Body of pancreas (tissue), 4 donors: ENCODE data around the gene TERB1. TPM values are rescaled to one million over a fixed set of nuclear protein-coding genes. Genes with fewer than 3 reads are reported as not detected.

Experiments used
- ATAC-seq: fragments of 150-250 bp; one replicate; pipeline ENCODE4 v1.9.1; 2016
- DNase-seq, 4 donors: peaks; one replicate each; pipeline ENCODE4 v3.0.0-alpha.2; 2019
- H3K27ac ChIP-seq, 4 donors: fragments of 200-600 bp; sonication (generic); 1 replicate in 3 of 4; 2 replicates in 1 of 4; pipeline versions ENCODE4 v1.5.1 to v1.6.1; 2016 to 2019; ENCODE audit warnings: mild to moderate bottlenecking in 1 of 4, mixed read lengths in 1 of 4, moderate library complexity in 1 of 4
- H3K27me3 ChIP-seq, 2 donors: fragments of 200-600 bp; sonication (generic); one replicate each; pipeline ENCODE4 v1.6.0; 2016; ENCODE audit warnings: mild to moderate bottlenecking in 1 of 2
- H3K36me3 ChIP-seq, 2 donors: fragments of 200-600 bp; sonication (generic); replicated peaks in 1 of 2; 2 replicates each; pipeline ENCODE4 v1.5.1; 2016; ENCODE audit warnings: low read depth in 2 of 2; ENCODE audit not compliant: insufficient read depth in 1 of 2
- H3K4me1 ChIP-seq: fragments of 200-600 bp; sonication (generic); one replicate; pipeline ENCODE4 v1.6.0; 2016
- H3K4me3 ChIP-seq, 2 donors: fragments of 200-600 bp; sonication (generic); 1 replicate in 1 of 2; 2 replicates in 1 of 2; pipeline ENCODE4 v1.5.1; 2016 to 2019
- H3K9me3 ChIP-seq, 3 donors: fragments of 200-600 bp; sonication (generic); 1 replicate in 2 of 3; 2 replicates in 1 of 3; pipeline ENCODE4 v1.5.1; 2016
- POLR2A ChIP-seq, 3 donors: fragments of 450-650 bp; IDR thresholded peaks; one replicate each; pipeline ENCODE4 v1.6.1; 2016; ENCODE audit warnings: antibody characterized with exemption in 3 of 3, mild to moderate bottlenecking in 2 of 3
- whole genome bisulfite sequencing, 2 donors: methylation state at CpG; one replicate each; pipeline ENCODE4 v1.1.5; 2017; 5-methylcytosine and 5-hydroxymethylcytosine counted together
- intact Hi-C: fragments of 100-400 bp; cut with DNase I; formaldehyde crosslinking; loops from one replicate; pipeline ENCODE4 v1.15.1; 2023
- total RNA-seq, 2 donors: library from RNA; depleted of rRNA; stranded (reverse); fragments of >200 nt; gene quantifications; one replicate each; pipeline ENCODE4 v1.1.0, GENCODE V29; 2016
- TF ChIP-seq, protein P1 (sequence below), 7 experiments: fragments of 450-650 bp in 4 of 7; fragments of 200-600 bp in 3 of 7; sonication (generic) in 3 of 7; IDR thresholded peaks; one replicate each; pipeline ENCODE4 v1.5.1; 2016 to 2019; ENCODE audit warnings: antibody characterized with exemption in 7 of 7

Gene TERB1
- total RNA-seq, 2 donors from 2014 or later, result not detected

DNA sequence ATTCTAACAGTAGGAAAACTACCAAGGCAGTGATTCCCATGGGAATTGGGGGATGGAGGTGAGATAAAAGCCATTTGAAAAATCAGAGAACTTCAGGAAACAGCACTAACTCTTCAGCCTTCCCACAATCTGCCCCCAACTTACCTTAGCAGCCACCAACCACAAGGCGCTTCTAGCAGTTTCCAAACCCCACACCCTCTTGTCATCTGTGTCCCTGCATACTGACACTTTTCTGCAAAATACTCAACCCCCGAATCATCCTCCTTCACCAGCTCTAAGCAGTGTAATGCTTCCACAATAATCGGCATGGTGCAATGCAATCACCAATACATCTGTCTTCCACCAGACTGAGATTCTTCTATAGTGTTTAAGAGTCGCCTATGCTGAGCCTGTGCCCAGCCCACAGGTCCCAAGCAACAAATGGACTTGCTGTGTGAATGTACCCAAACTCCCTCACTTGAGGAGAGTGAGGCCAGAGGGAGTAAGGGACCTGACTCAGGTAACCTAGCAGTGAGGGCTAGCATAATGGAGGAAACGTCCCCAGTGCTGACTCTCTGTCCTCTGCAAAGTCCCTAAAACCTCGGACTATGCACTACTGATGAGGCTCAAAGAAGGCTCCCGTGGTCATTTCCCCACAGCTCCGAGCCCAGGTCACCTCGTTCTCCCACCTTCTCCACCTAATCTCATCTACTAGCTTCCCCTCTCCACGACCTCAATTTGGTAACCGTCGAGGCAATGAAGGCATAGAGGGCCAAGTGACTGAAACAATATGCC, 50.9 kb downstream of the TERB1 start:
- H3K27ac ChIP-seq, result peak overlapping the region in 3 of 4 donors; percentile 79 to 92 (median 89)

DNA sequence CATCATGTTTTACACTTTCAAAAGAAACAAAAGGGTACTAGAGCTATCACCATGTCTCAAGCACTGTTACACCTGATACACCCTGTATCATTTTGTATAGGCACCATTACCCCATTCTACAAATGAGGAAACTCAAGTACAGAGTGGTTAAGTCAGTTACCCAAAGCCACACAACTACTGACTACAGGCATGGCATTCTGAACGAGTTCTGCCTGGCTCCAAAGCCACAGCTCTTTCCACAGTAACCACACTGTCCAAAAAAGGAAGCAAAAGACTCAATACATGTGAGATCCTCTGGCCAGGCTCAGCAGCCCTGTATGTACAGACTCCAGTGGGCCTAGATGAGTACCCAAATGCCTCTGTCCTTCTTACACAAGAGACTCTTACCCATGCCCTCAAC, 54.7 kb downstream of the TERB1 start:
- peaks cover 0 to 13% of the 10 kb centered on the region in 2 donors for H3K36me3 ChIP-seq
- peak in 1 of 4 donors; percentile 37 for DNase-seq
- TF ChIP-seq, protein P1, sequence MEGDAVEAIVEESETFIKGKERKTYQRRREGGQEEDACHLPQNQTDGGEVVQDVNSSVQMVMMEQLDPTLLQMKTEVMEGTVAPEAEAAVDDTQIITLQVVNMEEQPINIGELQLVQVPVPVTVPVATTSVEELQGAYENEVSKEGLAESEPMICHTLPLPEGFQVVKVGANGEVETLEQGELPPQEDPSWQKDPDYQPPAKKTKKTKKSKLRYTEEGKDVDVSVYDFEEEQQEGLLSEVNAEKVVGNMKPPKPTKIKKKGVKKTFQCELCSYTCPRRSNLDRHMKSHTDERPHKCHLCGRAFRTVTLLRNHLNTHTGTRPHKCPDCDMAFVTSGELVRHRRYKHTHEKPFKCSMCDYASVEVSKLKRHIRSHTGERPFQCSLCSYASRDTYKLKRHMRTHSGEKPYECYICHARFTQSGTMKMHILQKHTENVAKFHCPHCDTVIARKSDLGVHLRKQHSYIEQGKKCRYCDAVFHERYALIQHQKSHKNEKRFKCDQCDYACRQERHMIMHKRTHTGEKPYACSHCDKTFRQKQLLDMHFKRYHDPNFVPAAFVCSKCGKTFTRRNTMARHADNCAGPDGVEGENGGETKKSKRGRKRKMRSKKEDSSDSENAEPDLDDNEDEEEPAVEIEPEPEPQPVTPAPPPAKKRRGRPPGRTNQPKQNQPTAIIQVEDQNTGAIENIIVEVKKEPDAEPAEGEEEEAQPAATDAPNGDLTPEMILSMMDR (IDR thresholded peaks at IDR 0.05), result no peak
- TF ChIP-seq POLR2A (IDR thresholded peaks at IDR 0.05), result no peak
- intact Hi-C loops, result no loop called here
- WGBS, 2 donors, result 22 to 53% methylated on average over 1 of the region's 1 CpG
- no peaks in the 10 kb centered on the region for H3K27me3 ChIP-seq
- H3K4me3 ChIP-seq, result no peak overlapping the region
- H3K27ac ChIP-seq, result no peak overlapping the region
- peaks cover 36% of the 10 kb centered on the region for H3K4me1 ChIP-seq
- no peak for ATAC-seq
- no peaks in the 10 kb centered on the region for H3K9me3 ChIP-seq

More for the DNA sequence above, 50.9 kb downstream of the TERB1 start:
- Histone ChIP-seq H3K36me3 (peaks cover 0 to 5% of the 10 kb centered on the region in 2 donors), H3K9me3 (no peaks in the 10 kb centered on the region), H3K4me1 (peaks cover 32% of the 10 kb centered on the region), H3K27me3 (no peaks in the 10 kb centered on the region), H3K4me3 (peak overlapping the region; percentile 91 to 97)
- DNase-seq, result no peak
- TF ChIP-seq, protein P1 (IDR thresholded peaks at IDR 0.05), result no peak
- no peak for TF ChIP-seq POLR2A (IDR thresholded peaks at IDR 0.05)
- no peak for ATAC-seq
- WGBS, 2 donors, result 9 to 12% methylated on average over 10 to 12 of the region's 12 CpGs
- intact Hi-C loops, result no loop called here

DNA sequence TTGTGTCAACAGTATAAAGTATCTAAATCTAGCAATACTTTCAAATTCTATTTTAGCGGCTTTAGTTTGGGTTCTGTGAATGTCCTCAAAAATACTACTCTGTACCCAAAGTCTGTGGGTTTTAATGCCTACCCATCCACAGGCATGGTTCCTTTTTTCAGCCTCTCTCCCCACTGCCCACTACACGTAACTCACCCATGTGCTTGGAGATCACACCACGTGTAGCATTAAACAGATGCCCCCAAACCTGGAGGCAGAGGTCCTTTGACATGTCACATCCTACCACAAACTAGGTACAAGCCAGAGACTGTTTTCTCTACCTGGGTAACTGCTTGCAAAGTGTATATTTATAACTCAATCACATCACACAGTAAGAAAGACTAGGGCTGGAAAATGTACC, 55.3 kb downstream of the TERB1 start:
- TF ChIP-seq, protein P1 (IDR thresholded peaks at IDR 0.05), result no peak
- TF ChIP-seq POLR2A (IDR thresholded peaks at IDR 0.05), result no peak
- H3K4me1 ChIP-seq, result peaks cover 41% of the 10 kb centered on the region
- no peak overlapping the region for H3K4me3 ChIP-seq
- ATAC-seq, result no peak
- WGBS, 2 donors, result 55 to 75% methylated on average over 3 of the region's 3 CpGs
- no peak overlapping the region for H3K27ac ChIP-seq
- intact Hi-C loops, result no loop called here
- DNase-seq, result no peak
- no peaks in the 10 kb centered on the region for H3K9me3 ChIP-seq
- H3K27me3 ChIP-seq, result no peaks in the 10 kb centered on the region
- H3K36me3 ChIP-seq, result peaks cover 0 to 13% of the 10 kb centered on the region in 2 donors

DNA sequence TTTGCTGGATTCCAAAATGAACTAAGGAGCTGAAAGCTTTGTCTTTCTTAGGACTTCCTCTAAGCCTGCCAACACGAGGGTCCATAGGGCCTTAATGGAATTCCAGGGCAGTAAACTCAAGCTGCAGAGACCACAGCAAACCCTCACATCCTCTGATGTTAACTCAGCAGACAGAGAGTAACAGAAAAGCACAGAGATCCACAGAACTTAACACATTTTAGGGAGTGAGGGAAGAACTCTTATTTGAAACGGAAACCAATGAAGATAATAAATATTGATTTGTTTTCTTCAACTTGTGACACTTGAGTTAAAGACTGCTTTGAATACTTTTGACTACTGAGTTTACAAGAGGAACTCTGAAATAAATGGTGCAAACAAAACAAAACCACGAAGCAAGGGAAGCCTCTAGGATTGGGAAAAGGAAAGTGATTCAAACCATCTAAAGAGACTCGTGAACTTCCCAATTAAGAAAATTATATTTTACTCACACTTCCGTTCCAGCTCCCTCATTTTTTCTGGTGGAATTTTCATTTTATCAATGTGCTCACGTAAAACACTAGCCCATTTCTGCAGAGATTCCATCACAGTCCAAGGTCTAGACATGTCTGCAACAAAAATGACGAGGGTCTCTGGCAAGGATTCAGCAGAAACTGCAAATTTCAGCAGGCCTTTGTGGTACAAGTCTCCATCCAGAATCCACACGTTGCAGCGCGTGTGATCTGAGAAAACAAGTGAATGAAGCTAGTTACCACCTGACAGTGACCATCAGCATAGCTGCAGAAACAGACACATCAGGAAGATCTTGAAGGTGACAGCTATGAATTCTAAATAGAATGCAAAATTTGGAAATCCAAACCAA, 59.2 kb downstream of the TERB1 start:
- 53 to 59% methylated on average over 10 of the region's 10 CpGs for WGBS, 2 donors

More for the DNA sequence above, 59.2 kb downstream of the TERB1 start:
- TF ChIP-seq POLR2A (IDR thresholded peaks at IDR 0.05), result no peak
- TF ChIP-seq, protein P1 (IDR thresholded peaks at IDR 0.05), result no peak
- no peak overlapping the region for H3K4me3 ChIP-seq
- no peak for DNase-seq
- peak overlapping the region; percentile 56 to 89 (median 73) for H3K27ac ChIP-seq
- H3K4me1 ChIP-seq, result peaks cover 34% of the 10 kb centered on the region
- no peaks in the 10 kb centered on the region for H3K9me3 ChIP-seq
- no peaks in the 10 kb centered on the region for H3K27me3 ChIP-seq
- ATAC-seq, result no peak
- intact Hi-C loops, result no loop called here
- H3K36me3 ChIP-seq, result peaks cover 0 to 18% of the 10 kb centered on the region in 2 donors
